Gastrocnemius medialis (tissue), 4 donors: ENCODE results near the gene SYT6.

Source experiments
- POLR2A ChIP-seq, 2 donors: fragments of 450-650 bp; IDR thresholded peaks; one replicate each; pipeline ENCODE4 v1.6.1; 2017; ENCODE audit warnings: antibody characterized with exemption in 2 of 2, mild to moderate bottlenecking in 2 of 2, moderate library complexity in 2 of 2
- TF ChIP-seq, protein P1 (sequence below), 5 experiments: fragments of 450-650 bp in 3 of 5; fragments of 200-600 bp in 2 of 5; sonication (generic) in 2 of 5; IDR thresholded peaks in 4 of 5; conservative IDR thresholded peaks in 1 of 5; 1 replicate in 4 of 5; 2 replicates in 1 of 5; pipeline ENCODE4 v1.5.1; 2016 to 2019; ENCODE audit warnings: antibody characterized with exemption in 5 of 5, mild to moderate bottlenecking in 3 of 5, moderate library complexity in 3 of 5

DNA sequence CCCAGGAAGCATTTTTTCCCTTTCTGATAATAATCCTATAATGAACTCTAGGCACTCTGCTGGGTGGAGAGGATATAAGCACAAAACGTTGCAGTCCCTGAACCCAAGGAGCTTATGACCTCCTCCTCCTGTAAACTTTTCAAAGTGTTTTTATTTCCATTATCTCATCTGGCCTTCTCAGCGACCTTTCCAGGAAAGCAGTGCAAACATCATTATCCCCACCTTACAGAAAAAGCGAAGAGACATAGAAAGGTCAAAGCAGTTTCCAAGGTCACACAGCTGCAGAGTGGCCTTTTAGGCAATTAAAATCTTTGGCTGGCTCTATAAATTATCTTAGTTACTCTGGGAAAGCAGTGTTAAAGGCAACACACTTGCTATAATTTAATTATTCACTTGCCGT lies 110.6 kb downstream of the SYT6 start:
- no peak for TF ChIP-seq POLR2A (IDR thresholded peaks at IDR 0.05)
- TF ChIP-seq, protein P1, sequence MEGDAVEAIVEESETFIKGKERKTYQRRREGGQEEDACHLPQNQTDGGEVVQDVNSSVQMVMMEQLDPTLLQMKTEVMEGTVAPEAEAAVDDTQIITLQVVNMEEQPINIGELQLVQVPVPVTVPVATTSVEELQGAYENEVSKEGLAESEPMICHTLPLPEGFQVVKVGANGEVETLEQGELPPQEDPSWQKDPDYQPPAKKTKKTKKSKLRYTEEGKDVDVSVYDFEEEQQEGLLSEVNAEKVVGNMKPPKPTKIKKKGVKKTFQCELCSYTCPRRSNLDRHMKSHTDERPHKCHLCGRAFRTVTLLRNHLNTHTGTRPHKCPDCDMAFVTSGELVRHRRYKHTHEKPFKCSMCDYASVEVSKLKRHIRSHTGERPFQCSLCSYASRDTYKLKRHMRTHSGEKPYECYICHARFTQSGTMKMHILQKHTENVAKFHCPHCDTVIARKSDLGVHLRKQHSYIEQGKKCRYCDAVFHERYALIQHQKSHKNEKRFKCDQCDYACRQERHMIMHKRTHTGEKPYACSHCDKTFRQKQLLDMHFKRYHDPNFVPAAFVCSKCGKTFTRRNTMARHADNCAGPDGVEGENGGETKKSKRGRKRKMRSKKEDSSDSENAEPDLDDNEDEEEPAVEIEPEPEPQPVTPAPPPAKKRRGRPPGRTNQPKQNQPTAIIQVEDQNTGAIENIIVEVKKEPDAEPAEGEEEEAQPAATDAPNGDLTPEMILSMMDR (IDR thresholded peaks at IDR 0.05 in 4 of 5, conservative IDR thresholded peaks at IDR 0.05 in 1 of 5): no peak
